Mucosa of stomach (tissue), 1 donor: Measurements from ENCODE around the gene HIVEP2.

Source experiments
- H3K27me3 ChIP-seq: one replicate; pipeline ENCODE4 v1.7.0; 2013; ENCODE audit warnings: mild to moderate bottlenecking, low read length; ENCODE audit not compliant: control insufficient read depth, insufficient read depth
- H3K36me3 ChIP-seq: one replicate; pipeline ENCODE4 v1.7.0; 2013; ENCODE audit warnings: low read length; ENCODE audit not compliant: control insufficient read depth, insufficient read depth
- H3K4me1 ChIP-seq: one replicate; pipeline ENCODE4 v1.7.0; 2013; ENCODE audit warnings: mild to moderate bottlenecking, low read length; ENCODE audit not compliant: control insufficient read depth, insufficient read depth
- H3K4me3 ChIP-seq: one replicate; pipeline ENCODE4 v1.7.0; 2013; ENCODE audit warnings: low read length
- H3K9ac ChIP-seq: one replicate; pipeline ENCODE4 v1.7.0; 2013; ENCODE audit warnings: mild to moderate bottlenecking, low read length, moderate library complexity
- H3K9me3 ChIP-seq: one replicate; pipeline ENCODE4 v1.7.0; 2013; ENCODE audit warnings: mild to moderate bottlenecking, low read length, moderate library complexity; ENCODE audit not compliant: control insufficient read depth
- donor health status: Pancreatic carcinoma.

The HIVEP2 gene

GRCh38 chr6:142738035-142738396 lies 207.0 kb downstream of the HIVEP2 start:
- H3K9me3 ChIP-seq = no peaks in the 10 kb centered on the region
- H3K27me3 ChIP-seq = no peaks in the 10 kb centered on the region
- no peaks in the 10 kb centered on the region for H3K36me3 ChIP-seq
- H3K4me3 ChIP-seq = no peak overlapping the region
- H3K4me1 ChIP-seq = no peaks in the 10 kb centered on the region
- no peak overlapping the region for H3K9ac ChIP-seq

- H3K9me3 ChIP-seq = no peaks in the 10 kb centered on the region
- H3K9ac ChIP-seq = no peak overlapping the region
- no peaks in the 10 kb centered on the region for H3K36me3 ChIP-seq
- no peak overlapping the region for H3K4me3 ChIP-seq
- H3K4me1 ChIP-seq = no peaks in the 10 kb centered on the region
- H3K27me3 ChIP-seq = no peaks in the 10 kb centered on the region
Measured at GRCh38 chr6:142737368-142738034, 207.5 kb downstream of the HIVEP2 start.

- no peaks in the 10 kb centered on the region for H3K27me3 ChIP-seq
- H3K4me1 ChIP-seq = no peaks in the 10 kb centered on the region
- H3K4me3 ChIP-seq = no peak overlapping the region
- no peaks in the 10 kb centered on the region for H3K36me3 ChIP-seq
- no peaks in the 10 kb centered on the region for H3K9me3 ChIP-seq
- no peak overlapping the region for H3K9ac ChIP-seq
Measured at GRCh38 chr6:142735204-142735603, 209.8 kb downstream of the HIVEP2 start.

DNA sequence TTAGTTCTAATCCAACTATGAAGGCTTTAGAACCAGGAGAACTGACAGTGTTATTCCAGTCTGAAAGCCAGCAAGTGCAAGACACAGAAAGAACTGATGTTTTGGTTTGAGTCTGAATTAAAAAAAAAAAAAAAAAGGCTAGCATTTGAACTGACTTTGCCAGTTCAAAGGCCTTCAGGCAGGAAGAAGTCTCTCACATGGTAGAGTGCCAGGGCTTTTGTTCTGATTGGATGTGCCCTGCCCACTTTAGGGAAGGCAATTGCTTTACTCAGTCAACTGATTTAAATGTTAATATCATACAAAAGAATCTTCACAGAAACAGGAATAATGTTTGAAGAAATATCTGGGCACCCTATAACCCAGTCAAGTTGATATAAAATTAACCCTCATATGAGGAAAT lies 212.2 kb downstream of the HIVEP2 start:
- Histone ChIP-seq H3K27me3 (no peaks in the 10 kb centered on the region), H3K4me3 (no peak overlapping the region), H3K9ac (no peak overlapping the region), H3K4me1 (peaks cover 7% of the 10 kb centered on the region), H3K36me3 (no peaks in the 10 kb centered on the region), H3K9me3 (no peaks in the 10 kb centered on the region)

GRCh38 chr6:142731611-142732010 lies 213.4 kb downstream of the HIVEP2 start:
- H3K27me3 ChIP-seq = no peaks in the 10 kb centered on the region
- H3K4me1 ChIP-seq = peaks cover 7% of the 10 kb centered on the region
- no peak overlapping the region for H3K9ac ChIP-seq
- H3K9me3 ChIP-seq = no peaks in the 10 kb centered on the region
- H3K4me3 ChIP-seq = no peak overlapping the region
- H3K36me3 ChIP-seq = no peaks in the 10 kb centered on the region

- H3K36me3 ChIP-seq = no peaks in the 10 kb centered on the region
- no peak overlapping the region for H3K4me3 ChIP-seq
- H3K4me1 ChIP-seq = peaks cover 7% of the 10 kb centered on the region
- H3K9ac ChIP-seq = no peak overlapping the region
- no peaks in the 10 kb centered on the region for H3K27me3 ChIP-seq
- no peaks in the 10 kb centered on the region for H3K9me3 ChIP-seq
Measured at GRCh38 chr6:142729618-142730017, 215.4 kb downstream of the HIVEP2 start.

GRCh38 chr6:142728910-142729481 lies 216.0 kb downstream of the HIVEP2 start:
- no peak overlapping the region for H3K4me3 ChIP-seq
- no peak overlapping the region for H3K9ac ChIP-seq

DNA sequence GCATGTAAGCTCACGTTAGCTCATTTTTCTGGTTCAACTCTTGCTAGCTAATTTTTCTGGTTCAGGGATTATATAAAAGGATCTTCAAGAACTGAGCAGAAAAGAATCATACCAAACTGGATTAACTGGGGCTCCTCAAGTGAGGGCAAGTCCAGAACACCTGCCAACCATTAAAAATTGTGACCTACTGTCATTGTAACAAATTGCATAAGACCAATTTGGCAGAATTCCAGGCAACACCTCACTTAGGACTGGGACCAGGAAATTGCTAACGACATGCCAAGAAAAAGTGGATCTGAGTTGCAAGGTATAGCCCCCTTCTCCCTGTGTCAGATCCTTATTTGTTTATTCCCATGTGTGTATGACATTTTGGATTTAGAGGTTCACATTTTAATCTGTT lies 216.6 kb downstream of the HIVEP2 start:
- Histone ChIP-seq H3K9me3 (no peaks in the 10 kb centered on the region), H3K27me3 (no peaks in the 10 kb centered on the region), H3K9ac (no peak overlapping the region), H3K4me3 (no peak overlapping the region), H3K4me1 (peaks cover 7% of the 10 kb centered on the region), H3K36me3 (no peaks in the 10 kb centered on the region)

More at GRCh38 chr6:142728910-142729481, 216.0 kb downstream of the HIVEP2 start:
- Histone ChIP-seq H3K9me3 (no peaks in the 10 kb centered on the region), H3K36me3 (no peaks in the 10 kb centered on the region), H3K27me3 (no peaks in the 10 kb centered on the region), H3K4me1 (peaks cover 7% of the 10 kb centered on the region)

GRCh38 chr6:142726616-142727015 lies 218.4 kb downstream of the HIVEP2 start:
- Histone ChIP-seq H3K9ac (no peak overlapping the region), H3K36me3 (no peaks in the 10 kb centered on the region), H3K4me3 (no peak overlapping the region), H3K9me3 (no peaks in the 10 kb centered on the region), H3K4me1 (peaks cover 7% of the 10 kb centered on the region), H3K27me3 (no peaks in the 10 kb centered on the region)

DNA sequence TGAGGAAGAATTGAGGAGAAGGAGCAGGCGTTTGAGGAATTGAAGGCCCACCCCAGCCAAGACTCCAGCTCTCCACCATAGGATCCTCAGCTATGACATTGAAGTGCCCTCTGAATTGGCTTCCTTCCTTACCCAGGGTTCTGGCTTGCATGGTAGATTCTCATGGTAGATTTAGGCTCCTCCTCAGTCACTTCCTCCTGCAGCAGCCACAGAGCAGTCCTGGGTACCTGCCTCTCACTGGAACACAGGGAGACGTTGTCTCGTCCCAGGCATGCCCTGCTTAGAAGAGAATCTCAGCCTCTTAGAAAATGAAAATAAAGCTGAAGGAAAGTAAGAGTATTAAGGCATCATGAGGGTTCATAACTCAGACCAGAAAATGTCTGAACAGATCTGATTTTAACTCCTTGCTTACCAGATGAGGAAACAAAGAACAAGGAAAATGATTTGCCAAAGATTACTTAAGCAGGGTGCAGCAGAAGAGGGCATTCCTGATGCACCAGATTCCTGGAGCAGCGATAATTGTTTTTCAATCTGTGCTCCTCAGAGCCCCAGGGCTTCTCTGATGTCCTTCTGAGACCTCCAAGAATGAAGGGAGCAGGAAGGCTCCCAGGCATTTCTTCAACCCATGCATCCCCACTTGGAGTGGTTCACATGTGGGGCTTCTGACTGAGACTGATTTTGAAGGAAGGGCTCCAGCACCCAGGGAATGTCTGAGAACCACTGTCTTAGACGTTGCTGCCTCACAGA lies 219.8 kb downstream of the HIVEP2 start:
- no peaks in the 10 kb centered on the region for H3K27me3 ChIP-seq
- H3K9me3 ChIP-seq = no peaks in the 10 kb centered on the region
- peaks cover 7% of the 10 kb centered on the region for H3K4me1 ChIP-seq
- H3K36me3 ChIP-seq = no peaks in the 10 kb centered on the region
- H3K9ac ChIP-seq = no peak overlapping the region
- no peak overlapping the region for H3K4me3 ChIP-seq

- H3K9me3 ChIP-seq = no peaks in the 10 kb centered on the region
- H3K36me3 ChIP-seq = no peaks in the 10 kb centered on the region
- H3K4me3 ChIP-seq = no peak overlapping the region
- H3K9ac ChIP-seq = no peak overlapping the region
- no peaks in the 10 kb centered on the region for H3K4me1 ChIP-seq
- H3K27me3 ChIP-seq = no peaks in the 10 kb centered on the region
Measured at GRCh38 chr6:142722841-142723240, 222.1 kb downstream of the HIVEP2 start.

DNA sequence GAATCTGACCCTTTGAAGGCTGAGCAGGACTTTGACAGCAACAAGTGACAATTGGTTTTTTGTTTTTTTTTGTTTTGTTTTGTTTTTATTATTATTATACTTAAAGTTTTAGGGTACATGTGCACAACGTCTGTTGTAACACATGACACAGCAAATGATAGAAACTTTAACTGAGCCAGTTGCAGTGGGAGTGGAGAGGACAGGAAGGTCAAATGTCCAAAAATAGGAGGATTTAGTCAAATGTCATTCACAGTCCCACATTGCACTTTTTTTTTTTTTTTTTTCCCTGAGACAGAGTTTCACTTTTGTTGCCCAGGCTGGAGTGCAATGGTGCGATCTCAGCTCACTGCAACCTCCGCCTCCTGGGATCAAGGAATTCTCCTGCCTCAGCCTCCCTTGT lies 223.0 kb downstream of the HIVEP2 start:
- Histone ChIP-seq H3K27me3 (no peaks in the 10 kb centered on the region), H3K36me3 (no peaks in the 10 kb centered on the region), H3K9ac (no peak overlapping the region), H3K9me3 (no peaks in the 10 kb centered on the region), H3K4me1 (no peaks in the 10 kb centered on the region), H3K4me3 (no peak overlapping the region)
